Measurements from ENCODE around the gene CYP21A2.

DNA sequence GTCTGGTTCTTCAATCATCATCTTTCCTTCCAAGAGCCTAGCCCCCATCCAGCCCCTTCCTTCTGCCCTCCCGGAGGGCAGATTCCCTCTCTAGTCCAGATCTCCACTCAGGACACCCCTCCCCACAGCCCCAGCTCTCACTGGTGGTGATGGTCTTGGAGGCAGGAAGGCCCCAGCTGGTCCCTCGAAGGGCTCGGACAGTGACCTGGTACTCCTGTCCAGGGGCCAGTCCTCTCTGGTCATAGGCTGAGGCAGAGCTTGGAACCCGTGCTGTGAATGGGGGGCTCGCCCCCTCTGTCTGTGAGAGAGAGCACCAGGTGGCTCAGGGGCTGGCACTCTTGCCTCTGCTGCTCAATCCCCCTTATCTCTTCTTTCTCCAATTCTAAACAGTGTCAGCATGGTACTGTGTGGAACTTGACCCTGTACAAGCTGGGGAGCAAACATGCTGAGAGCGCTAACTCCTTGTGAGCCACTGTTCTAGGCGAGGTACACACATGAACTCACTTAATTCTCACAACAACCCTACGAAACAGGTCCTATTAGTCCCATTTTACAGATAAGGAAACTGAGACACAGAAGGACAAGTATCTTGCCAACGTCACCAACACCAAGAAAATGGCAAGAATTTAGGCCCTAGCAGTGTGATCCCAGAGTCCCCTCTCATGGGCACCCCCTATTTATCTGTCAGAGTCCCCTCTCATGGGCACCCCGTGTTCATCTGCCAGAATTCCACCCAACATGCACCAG, 51.0 kb downstream of the CYP21A2 start:
- TF ChIP-seq POLR2A (IDR thresholded peaks at IDR 0.05; ENCODE audit: low read length) (no peak), GATA1 (IDR thresholded peaks at IDR 0.05; ENCODE audit: low read depth, low read length) (no peak)
